ENCODE measurements around the gene PXDN.
"Not testable (repeated sequence)": the region's sequence is repeated elsewhere in the genome, so short reads cannot be mapped to it uniquely, and the experiment has no call there.

PXDN gene

DNA sequence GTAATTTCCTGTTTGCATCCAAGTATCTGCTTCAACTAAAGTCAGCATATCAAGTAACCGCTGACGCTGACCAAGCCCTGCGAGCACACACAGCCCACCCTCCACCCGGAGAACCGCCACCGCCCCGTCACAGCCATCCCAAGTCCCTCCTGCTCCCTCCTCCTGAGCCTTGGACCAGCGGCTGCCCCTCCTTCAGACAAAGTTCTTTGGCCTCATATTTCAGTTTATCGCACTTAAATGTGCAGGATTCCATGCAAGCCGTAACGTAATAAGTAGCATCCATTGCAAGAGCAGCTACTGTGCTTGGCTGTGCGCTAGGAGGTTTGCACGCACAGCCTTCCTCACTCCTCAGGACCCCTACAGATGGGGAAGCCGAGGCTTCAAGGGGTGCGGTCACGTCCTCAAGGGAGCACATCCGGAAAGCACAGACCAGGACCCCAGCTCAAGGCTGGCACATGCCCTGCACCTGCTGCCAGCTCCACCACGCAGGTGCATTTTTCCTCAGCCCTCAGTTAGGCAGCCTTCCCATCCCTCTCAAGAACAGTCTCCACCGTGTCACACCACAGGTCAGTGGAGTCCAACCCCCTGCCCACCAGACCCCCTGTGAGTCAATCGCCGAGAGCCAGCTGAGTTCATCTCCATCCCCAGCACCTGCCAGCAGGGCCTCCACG is 17.1 kb downstream of the PXDN start:
- H3K36me3 ChIP-seq (ENCODE audit: control insufficient read depth, insufficient read depth, low read length) = no peaks in the 10 kb centered on the region
- DNase-seq (ENCODE audit: extremely low read depth, insufficient read length) = no peak
- H3K4me3 ChIP-seq (replicated peaks; ENCODE audit: low read depth, low read length) = no peak overlapping the region
- no peaks in the 10 kb centered on the region for H3K27me3 ChIP-seq (replicated peaks; ENCODE audit: control insufficient read depth, insufficient read depth, low read length)
- TF ChIP-seq, protein P1, sequence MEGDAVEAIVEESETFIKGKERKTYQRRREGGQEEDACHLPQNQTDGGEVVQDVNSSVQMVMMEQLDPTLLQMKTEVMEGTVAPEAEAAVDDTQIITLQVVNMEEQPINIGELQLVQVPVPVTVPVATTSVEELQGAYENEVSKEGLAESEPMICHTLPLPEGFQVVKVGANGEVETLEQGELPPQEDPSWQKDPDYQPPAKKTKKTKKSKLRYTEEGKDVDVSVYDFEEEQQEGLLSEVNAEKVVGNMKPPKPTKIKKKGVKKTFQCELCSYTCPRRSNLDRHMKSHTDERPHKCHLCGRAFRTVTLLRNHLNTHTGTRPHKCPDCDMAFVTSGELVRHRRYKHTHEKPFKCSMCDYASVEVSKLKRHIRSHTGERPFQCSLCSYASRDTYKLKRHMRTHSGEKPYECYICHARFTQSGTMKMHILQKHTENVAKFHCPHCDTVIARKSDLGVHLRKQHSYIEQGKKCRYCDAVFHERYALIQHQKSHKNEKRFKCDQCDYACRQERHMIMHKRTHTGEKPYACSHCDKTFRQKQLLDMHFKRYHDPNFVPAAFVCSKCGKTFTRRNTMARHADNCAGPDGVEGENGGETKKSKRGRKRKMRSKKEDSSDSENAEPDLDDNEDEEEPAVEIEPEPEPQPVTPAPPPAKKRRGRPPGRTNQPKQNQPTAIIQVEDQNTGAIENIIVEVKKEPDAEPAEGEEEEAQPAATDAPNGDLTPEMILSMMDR (IDR thresholded peaks at IDR 0.05; ENCODE audit: insufficient read depth, low read length, poor library complexity, severe bottlenecking) = no peak

DNA sequence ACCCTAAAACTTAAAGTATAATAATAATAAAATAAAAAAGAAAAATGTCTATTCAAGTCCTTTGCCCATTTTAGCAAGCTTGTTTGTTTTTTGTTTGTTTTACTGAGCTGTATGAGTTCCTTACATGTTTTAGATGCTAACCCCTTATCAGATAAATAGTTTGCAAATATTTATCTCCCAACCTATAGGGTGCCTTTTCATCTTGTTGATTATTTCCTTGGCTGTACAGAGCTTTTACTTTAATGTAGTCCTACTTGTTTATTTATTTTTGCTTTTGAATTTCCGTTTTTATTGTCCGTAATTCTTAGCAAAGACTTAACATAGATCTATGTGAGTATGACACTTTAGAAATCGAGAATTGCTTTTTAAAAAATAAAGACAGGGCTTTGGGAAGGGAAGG is 17.8 kb downstream of the PXDN start:
- Histone ChIP-seq H3K4me3 (replicated peaks; ENCODE audit: low read depth, low read length) (no peak overlapping the region), H3K27me3 (replicated peaks; ENCODE audit: control insufficient read depth, insufficient read depth, low read length) (no peaks in the 10 kb centered on the region), H3K36me3 (ENCODE audit: control insufficient read depth, insufficient read depth, low read length) (no peaks in the 10 kb centered on the region)
- no peak for DNase-seq (ENCODE audit: extremely low read depth, insufficient read length)
- TF ChIP-seq, protein P1 (IDR thresholded peaks at IDR 0.05; ENCODE audit: insufficient read depth, low read length, poor library complexity, severe bottlenecking) = no peak

DNA sequence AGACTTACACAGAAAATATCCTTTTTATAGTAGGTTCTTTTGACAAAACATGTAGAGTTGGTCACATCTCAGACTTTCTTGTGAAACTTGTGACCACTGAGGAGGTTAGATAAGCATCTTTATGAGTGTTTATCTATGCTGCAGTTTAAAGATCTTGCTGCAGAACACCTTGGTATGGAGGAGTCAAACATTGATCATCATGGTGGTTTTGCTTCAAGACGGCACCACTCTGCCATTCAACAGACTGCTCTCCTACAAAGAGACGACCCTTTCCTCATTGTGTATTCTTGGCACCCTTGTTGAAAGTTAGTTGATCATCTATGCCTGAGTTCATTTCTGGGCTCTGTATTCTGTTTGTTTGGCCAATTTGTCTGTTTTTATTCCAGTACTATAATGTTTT is 20.0 kb downstream of the PXDN start:
- not testable (repeated sequence) for DNase-seq (ENCODE audit: extremely low read depth, insufficient read length); H3K27me3 ChIP-seq (replicated peaks; ENCODE audit: control insufficient read depth, insufficient read depth, low read length)

DNA sequence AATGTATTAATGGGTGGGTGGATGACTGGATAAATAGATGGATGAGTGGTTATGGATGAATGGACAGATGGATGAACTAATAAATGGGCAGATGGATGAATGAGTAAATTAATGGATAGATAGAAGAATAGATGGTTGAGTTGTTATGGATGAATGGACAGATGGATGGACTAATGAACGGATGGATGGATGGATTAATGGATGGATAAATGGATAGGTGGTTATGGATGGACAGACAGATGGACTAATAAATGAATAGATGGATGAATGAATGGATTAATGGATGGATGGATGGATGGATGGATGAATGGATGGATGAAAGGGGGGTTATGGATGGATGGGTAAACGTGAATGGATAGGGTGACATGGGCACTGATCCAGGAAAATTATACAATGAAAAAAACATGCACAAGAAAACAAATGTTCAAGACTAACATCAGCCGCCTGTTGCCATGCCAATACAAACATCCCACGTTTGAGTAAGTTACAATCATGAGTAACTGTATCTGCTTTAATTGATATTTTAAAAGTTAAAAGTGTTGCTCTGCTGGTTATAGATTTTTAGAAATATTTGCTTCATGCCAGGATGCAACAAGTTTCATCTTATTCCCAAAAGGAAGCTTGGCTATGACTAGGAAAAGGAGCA is 20.8 kb downstream of the PXDN start:
- TF ChIP-seq, protein P1 (IDR thresholded peaks at IDR 0.05; ENCODE audit: insufficient read depth, low read length, poor library complexity, severe bottlenecking) = no peak
- H3K27me3 ChIP-seq (replicated peaks; ENCODE audit: control insufficient read depth, insufficient read depth, low read length) = no peaks in the 10 kb centered on the region
- no peak overlapping the region for H3K4me3 ChIP-seq (replicated peaks; ENCODE audit: low read depth, low read length)
- no peak for DNase-seq (ENCODE audit: extremely low read depth, insufficient read length)
- H3K36me3 ChIP-seq (ENCODE audit: control insufficient read depth, insufficient read depth, low read length) = no peaks in the 10 kb centered on the region

More for the DNA sequence above, 20.0 kb downstream of the PXDN start:
- not testable (repeated sequence) for H3K36me3 ChIP-seq (ENCODE audit: control insufficient read depth, insufficient read depth, low read length); H3K4me3 ChIP-seq (replicated peaks; ENCODE audit: low read depth, low read length)

DNA sequence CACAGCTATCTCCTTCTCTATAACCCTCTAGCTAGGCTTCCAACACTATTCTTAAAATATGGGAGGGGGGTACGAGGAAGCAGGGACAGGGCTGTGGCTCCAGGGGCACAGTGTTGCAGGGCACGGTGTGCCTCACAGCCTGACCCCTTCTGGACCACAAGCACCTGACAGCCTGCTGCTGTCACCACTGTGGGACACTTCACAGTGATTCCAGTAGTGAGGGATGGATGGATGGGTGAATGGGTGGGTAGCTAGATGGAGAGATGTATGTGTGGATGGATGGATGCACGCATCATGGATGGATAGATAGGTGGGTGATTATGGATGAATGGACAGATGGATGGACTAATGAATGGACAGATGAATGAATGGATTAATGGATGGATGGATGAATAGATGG is 21.6 kb downstream of the PXDN start:
- no peak for DNase-seq (ENCODE audit: extremely low read depth, insufficient read length)
- TF ChIP-seq, protein P1 (IDR thresholded peaks at IDR 0.05; ENCODE audit: insufficient read depth, low read length, poor library complexity, severe bottlenecking) = no peak
- H3K36me3 ChIP-seq (ENCODE audit: control insufficient read depth, insufficient read depth, low read length) = no peaks in the 10 kb centered on the region
- no peaks in the 10 kb centered on the region for H3K27me3 ChIP-seq (replicated peaks; ENCODE audit: control insufficient read depth, insufficient read depth, low read length)
- H3K4me3 ChIP-seq (replicated peaks; ENCODE audit: low read depth, low read length) = no peak overlapping the region

DNA sequence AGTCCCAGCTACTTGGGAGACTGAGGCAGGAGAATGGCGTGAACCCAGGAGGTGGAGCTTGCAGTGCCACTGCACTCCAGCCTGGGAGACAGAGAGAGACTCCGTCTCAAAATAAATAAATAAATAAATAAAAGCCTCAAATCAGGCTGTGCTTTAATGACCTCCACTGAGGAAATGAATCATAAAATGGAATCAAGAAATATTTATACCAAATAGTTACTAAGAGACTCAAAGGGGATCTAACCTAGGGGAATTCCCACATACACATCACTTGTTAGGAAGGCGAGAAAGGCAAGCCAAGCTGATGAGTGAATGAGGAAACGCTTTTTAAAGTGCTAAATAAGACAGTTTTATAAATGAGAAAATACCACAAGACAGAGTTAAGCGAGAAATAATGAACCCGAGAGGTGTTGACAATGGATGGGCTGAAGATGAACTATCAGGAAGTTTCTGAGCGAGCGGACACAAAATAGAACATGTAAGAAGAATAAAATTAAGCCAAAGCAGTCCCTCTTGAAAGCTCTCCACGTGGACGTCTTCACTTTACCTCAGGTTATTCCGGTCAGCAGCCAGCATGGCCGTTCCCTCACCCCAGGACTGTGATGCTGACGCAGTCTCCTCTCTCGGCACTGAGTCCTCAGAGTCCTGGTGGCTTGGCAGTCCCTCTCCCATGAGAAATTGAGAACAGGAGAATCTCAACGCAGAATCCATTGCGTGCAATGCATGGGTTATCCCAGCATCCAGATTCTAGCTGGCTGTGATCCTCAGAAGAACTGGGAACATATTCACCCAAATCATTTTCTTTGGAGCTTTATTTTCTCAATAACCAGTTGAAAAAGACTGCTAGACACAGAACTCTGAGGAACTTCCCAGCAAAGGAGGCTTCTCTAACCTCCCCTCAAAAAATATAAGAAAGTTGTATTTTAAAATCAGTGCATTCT is 22.3 kb downstream of the PXDN start:
- no peak for DNase-seq (ENCODE audit: extremely low read depth, insufficient read length)
- Histone ChIP-seq H3K27me3 (replicated peaks; ENCODE audit: control insufficient read depth, insufficient read depth, low read length) (no peaks in the 10 kb centered on the region), H3K4me3 (replicated peaks; ENCODE audit: low read depth, low read length) (no peak overlapping the region), H3K36me3 (ENCODE audit: control insufficient read depth, insufficient read depth, low read length) (no peaks in the 10 kb centered on the region)
- TF ChIP-seq, protein P1 (IDR thresholded peaks at IDR 0.05; ENCODE audit: insufficient read depth, low read length, poor library complexity, severe bottlenecking) = no peak

All from GM06990 (cell line).